Stimulated activated naive CD4-positive, alpha-beta T cell (primary cell): Measurements from ENCODE around the gene RASL11B.

Source experiments
- DNase-seq, 6 experiments: peaks; one replicate each; lab custom pipeline; 2025; lab: John Stamatoyannopoulos, UW

The RASL11B gene

GRCh38 chr4:52843351-52843750 lies 18.8 kb upstream of the RASL11B start:
- DNase-seq = no peak

GRCh38 chr4:52843958-52844357 lies 18.2 kb upstream of the RASL11B start:
- DNase-seq = no peak

- DNase-seq = no peak
Measured at GRCh38 chr4:52844596-52844995, 17.5 kb upstream of the RASL11B start.

- no peak for DNase-seq
Measured at GRCh38 chr4:52846502-52846901, 15.6 kb upstream of the RASL11B start.

- DNase-seq = no peak
Measured at GRCh38 chr4:52848254-52848653, 13.9 kb upstream of the RASL11B start.

- DNase-seq = no peak
Measured at GRCh38 chr4:52850406-52851124, 11.6 kb upstream of the RASL11B start.

GRCh38 chr4:52852041-52852440 lies 10.1 kb upstream of the RASL11B start:
- DNase-seq = no peak

- no peak for DNase-seq
Measured at GRCh38 chr4:52852711-52853110, 9.4 kb upstream of the RASL11B start.

GRCh38 chr4:52853351-52853750 lies 8.8 kb upstream of the RASL11B start:
- no peak for DNase-seq

GRCh38 chr4:52856801-52857200 lies 5.3 kb upstream of the RASL11B start:
- no peak for DNase-seq

GRCh38 chr4:52860361-52860760 lies 1.8 kb upstream of the RASL11B start:
- no peak for DNase-seq

- DNase-seq = no peak
Measured at GRCh38 chr4:52861171-52861823, 820 bp upstream of the RASL11B start.

GRCh38 chr4:52862639-52863161 lies 583 bp downstream of the RASL11B start:
- peak in 1 of 6 experiments; percentile 45 for DNase-seq

- no peak for DNase-seq
Measured at GRCh38 chr4:52863324-52863723, 1.2 kb downstream of the RASL11B start.

- DNase-seq = no peak
Measured at GRCh38 chr4:52864793-52865192, 2.7 kb downstream of the RASL11B start.

GRCh38 chr4:52865300-52865699 lies 3.2 kb downstream of the RASL11B start:
- no peak for DNase-seq

- no peak for DNase-seq
Measured at GRCh38 chr4:52866734-52867133, 4.6 kb downstream of the RASL11B start.

- DNase-seq = no peak
Measured at GRCh38 chr4:52867163-52867562, 5.0 kb downstream of the RASL11B start.

GRCh38 chr4:52868133-52868532 lies 6.0 kb downstream of the RASL11B start:
- DNase-seq = no peak

GRCh38 chr4:52869196-52869595 lies 7.1 kb downstream of the RASL11B start:
- DNase-seq = no peak

GRCh38 chr4:52869656-52870055 lies 7.5 kb downstream of the RASL11B start:
- DNase-seq = no peak

GRCh38 chr4:52870225-52870624 lies 8.1 kb downstream of the RASL11B start:
- DNase-seq = no peak

- no peak for DNase-seq
Measured at GRCh38 chr4:52873191-52873590, 11.1 kb downstream of the RASL11B start.
